Measurements from ENCODE around the gene IL1RAPL2.
"Not testable (repeated sequence)": the region's sequence is repeated elsewhere in the genome, so short reads cannot be mapped to it uniquely, and the experiment has no call there.

The IL1RAPL2 gene

GRCh38 chrX:105028962-105029361 is 463.0 kb downstream of the IL1RAPL2 start:
- not testable (repeated sequence) for H3K4me3 ChIP-seq (ENCODE audit: low read length); H3K9ac ChIP-seq (ENCODE audit: low read length); H3K36me3 ChIP-seq (ENCODE audit: control insufficient read depth, low read depth, low read length); H3K27ac ChIP-seq (ENCODE audit: low read length); H3K9me3 ChIP-seq (ENCODE audit: control insufficient read depth, low read depth, low read length); H3K27me3 ChIP-seq (ENCODE audit: control insufficient read depth, insufficient read depth, low read length); H3K4me1 ChIP-seq (ENCODE audit: control insufficient read depth, low read depth, low read length)

DNA sequence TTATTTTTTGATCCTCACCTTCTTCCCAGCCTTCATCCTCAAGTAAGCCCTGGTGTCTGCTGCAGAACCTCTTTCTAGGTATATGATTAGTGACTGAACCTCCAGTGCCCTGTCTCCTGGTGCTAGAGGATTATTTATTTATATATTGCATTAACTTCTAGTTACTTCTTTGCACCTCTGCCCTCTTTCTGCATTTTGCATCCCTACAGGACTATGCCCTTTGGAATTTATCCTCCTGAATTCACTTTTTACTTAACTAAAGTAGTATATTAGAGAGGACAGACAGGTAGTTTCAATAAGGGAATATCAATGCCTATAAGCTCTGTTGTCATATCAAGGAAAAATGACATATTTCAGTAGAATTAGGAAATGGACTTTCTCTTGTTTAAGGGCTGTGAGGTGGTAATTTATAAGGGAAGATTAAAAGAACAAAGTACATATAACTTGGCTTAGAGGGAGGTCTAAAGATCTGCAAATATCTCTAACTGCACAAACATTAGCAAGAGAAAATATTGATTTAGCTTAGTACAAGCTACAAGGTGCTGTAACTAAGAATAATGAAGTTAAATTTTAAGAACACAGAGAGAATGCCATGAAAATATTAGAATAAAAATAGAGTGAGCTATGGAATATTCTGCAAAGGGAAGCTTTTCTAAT is 472.8 kb downstream of the IL1RAPL2 start:
- H3K9me3 ChIP-seq (ENCODE audit: control insufficient read depth, low read depth, low read length): peaks cover 5% of the 10 kb centered on the region
- no peak overlapping the region for H3K4me3 ChIP-seq (ENCODE audit: low read length)
- H3K27me3 ChIP-seq (ENCODE audit: control insufficient read depth, insufficient read depth, low read length): no peaks in the 10 kb centered on the region
- no peak overlapping the region for H3K27ac ChIP-seq (ENCODE audit: low read length)
- H3K4me1 ChIP-seq (ENCODE audit: control insufficient read depth, low read depth, low read length): no peaks in the 10 kb centered on the region
- no peak overlapping the region for H3K9ac ChIP-seq (ENCODE audit: low read length)
- no peaks in the 10 kb centered on the region for H3K36me3 ChIP-seq (ENCODE audit: control insufficient read depth, low read depth, low read length)

DNA sequence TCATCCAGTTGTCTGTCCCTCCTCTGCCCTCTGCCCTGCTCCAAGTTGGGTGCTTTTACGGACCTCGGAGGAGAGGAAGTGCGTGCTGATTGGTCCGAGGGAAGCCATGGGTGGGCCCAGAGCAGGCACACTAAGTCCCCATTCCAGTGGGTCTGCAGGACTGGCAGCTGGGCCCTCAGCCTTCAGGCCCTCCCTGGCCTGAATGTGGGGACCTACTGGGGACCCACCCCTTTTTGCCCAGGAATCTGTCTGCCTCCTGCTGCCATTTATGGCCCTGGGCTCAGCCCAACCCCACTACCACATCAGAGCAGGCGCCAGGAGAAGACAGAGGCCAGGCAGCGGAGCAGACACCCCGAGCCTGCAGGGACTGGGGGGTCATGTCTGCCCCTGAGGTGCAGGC is 484.9 kb downstream of the IL1RAPL2 start:
- Histone ChIP-seq H3K36me3 (ENCODE audit: control insufficient read depth, low read depth, low read length) (no peaks in the 10 kb centered on the region), H3K27me3 (ENCODE audit: control insufficient read depth, insufficient read depth, low read length) (no peaks in the 10 kb centered on the region), H3K9me3 (ENCODE audit: control insufficient read depth, low read depth, low read length) (peaks cover 6% of the 10 kb centered on the region)

DNA sequence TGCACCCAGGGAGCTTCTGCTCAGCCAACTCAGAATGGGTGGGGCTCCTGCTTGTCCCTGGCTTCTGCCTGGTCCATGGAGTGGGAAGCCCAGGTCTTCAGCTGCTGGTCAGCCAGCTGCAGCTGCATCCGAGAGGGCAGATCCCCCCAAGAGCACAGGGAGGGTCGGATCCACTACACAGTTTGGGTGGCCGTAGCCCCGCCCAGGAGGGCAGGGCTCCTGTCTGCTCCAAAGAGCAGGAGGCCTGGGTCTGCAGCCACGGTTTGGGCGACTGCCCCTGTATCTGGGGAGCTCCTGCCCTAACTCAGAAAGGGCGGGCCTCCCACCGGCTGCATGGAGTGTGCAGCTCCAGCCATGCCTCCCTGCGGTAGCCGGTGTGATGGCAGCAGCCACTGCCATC is 485.4 kb downstream of the IL1RAPL2 start:
- H3K9ac ChIP-seq (ENCODE audit: low read length): no peak overlapping the region
- no peaks in the 10 kb centered on the region for H3K27me3 ChIP-seq (ENCODE audit: control insufficient read depth, insufficient read depth, low read length)
- no peak overlapping the region for H3K27ac ChIP-seq (ENCODE audit: low read length)
- peaks cover 6% of the 10 kb centered on the region for H3K9me3 ChIP-seq (ENCODE audit: control insufficient read depth, low read depth, low read length)
- H3K4me3 ChIP-seq (ENCODE audit: low read length): no peak overlapping the region
- peaks cover 9% of the 10 kb centered on the region for H3K4me1 ChIP-seq (ENCODE audit: control insufficient read depth, low read depth, low read length)
- H3K36me3 ChIP-seq (ENCODE audit: control insufficient read depth, low read depth, low read length): no peaks in the 10 kb centered on the region

More for the DNA sequence above, 484.9 kb downstream of the IL1RAPL2 start:
- H3K4me3 ChIP-seq (ENCODE audit: low read length): no peak overlapping the region
- peaks cover 9% of the 10 kb centered on the region for H3K4me1 ChIP-seq (ENCODE audit: control insufficient read depth, low read depth, low read length)
- H3K27ac ChIP-seq (ENCODE audit: low read length): no peak overlapping the region
- H3K9ac ChIP-seq (ENCODE audit: low read length): no peak overlapping the region

DNA sequence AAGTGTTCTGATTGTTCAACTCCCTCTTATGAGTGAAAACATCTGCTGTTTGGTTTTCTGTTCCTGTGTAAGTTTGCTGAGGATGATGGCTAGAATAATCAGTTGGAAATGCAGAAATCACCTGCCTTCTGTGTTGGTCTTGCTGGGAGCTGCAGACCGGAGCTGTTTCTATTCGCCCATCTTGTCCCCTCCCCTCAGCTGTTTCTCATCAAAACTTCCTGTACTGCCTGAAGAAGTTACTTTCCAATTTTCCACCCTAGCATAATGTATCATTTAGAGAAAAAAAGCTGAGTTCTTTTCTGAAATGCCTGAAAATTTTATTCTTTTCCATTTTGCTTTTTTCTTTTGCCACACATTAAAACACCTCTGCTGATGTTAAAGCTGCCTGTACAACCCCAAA is 486.9 kb downstream of the IL1RAPL2 start:
- Histone ChIP-seq H3K9ac (ENCODE audit: low read length) (no peak overlapping the region), H3K27ac (ENCODE audit: low read length) (no peak overlapping the region), H3K4me1 (ENCODE audit: control insufficient read depth, low read depth, low read length) (peaks cover 2% of the 10 kb centered on the region), H3K4me3 (ENCODE audit: low read length) (no peak overlapping the region), H3K36me3 (ENCODE audit: control insufficient read depth, low read depth, low read length) (no peaks in the 10 kb centered on the region), H3K27me3 (ENCODE audit: control insufficient read depth, insufficient read depth, low read length) (no peaks in the 10 kb centered on the region), H3K9me3 (ENCODE audit: control insufficient read depth, low read depth, low read length) (peaks cover 6% of the 10 kb centered on the region)

DNA sequence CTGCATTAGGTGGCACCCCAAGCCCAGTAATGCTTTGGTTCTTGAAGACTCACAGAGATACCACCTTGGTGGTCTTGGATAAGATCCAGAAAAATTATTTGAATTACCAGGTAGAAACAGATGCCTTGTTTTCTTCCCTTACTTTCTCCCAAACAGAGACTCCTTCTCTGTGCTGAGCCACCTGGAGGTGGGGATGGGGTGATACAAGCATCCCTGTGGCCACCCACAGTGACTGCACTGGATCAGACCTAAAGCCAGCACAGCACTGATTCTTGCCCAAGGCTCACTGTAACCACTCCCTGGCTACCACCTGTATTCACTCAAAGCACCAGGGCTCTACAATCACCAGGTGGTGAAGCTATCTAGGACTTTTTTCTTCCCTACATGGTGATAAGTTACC is 497.7 kb downstream of the IL1RAPL2 start:
- Histone ChIP-seq H3K4me3 (ENCODE audit: low read length) (no peak overlapping the region), H3K9ac (ENCODE audit: low read length) (no peak overlapping the region), H3K27ac (ENCODE audit: low read length) (no peak overlapping the region), H3K36me3 (ENCODE audit: control insufficient read depth, low read depth, low read length) (no peaks in the 10 kb centered on the region), H3K4me1 (ENCODE audit: control insufficient read depth, low read depth, low read length) (no peaks in the 10 kb centered on the region), H3K27me3 (ENCODE audit: control insufficient read depth, insufficient read depth, low read length) (no peaks in the 10 kb centered on the region), H3K9me3 (ENCODE audit: control insufficient read depth, low read depth, low read length) (no peaks in the 10 kb centered on the region)

- no peaks in the 10 kb centered on the region for H3K27me3 ChIP-seq (ENCODE audit: control insufficient read depth, insufficient read depth, low read length)
- H3K36me3 ChIP-seq (ENCODE audit: control insufficient read depth, low read depth, low read length): no peaks in the 10 kb centered on the region
- H3K4me3 ChIP-seq (ENCODE audit: low read length): no peak overlapping the region
- no peaks in the 10 kb centered on the region for H3K9me3 ChIP-seq (ENCODE audit: control insufficient read depth, low read depth, low read length)
- no peak overlapping the region for H3K27ac ChIP-seq (ENCODE audit: low read length)
- no peaks in the 10 kb centered on the region for H3K4me1 ChIP-seq (ENCODE audit: control insufficient read depth, low read depth, low read length)
- no peak overlapping the region for H3K9ac ChIP-seq (ENCODE audit: low read length)
These were observed 532.2 kb downstream of the IL1RAPL2 start for GRCh38 chrX:105098201-105098600.

DNA sequence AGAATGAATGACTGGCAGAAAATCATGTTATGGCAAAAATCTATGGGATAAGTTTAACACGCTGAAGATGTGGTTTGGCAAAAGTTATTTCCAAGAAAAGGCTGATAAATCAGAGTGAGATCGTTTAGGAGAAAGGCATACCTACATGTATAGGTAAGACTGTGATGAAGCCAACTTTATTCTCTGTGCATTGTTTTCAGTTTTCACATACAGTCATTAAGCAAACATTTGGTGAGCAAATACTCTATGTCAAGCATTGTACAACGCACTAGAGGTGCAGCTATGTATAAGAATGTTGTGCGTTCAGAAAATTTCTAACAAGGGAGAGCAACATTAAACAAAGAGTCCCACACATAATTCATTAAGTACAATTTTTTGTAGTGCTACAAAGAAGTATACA is 532.8 kb downstream of the IL1RAPL2 start:
- no peaks in the 10 kb centered on the region for H3K27me3 ChIP-seq (ENCODE audit: control insufficient read depth, insufficient read depth, low read length)
- H3K9me3 ChIP-seq (ENCODE audit: control insufficient read depth, low read depth, low read length): no peaks in the 10 kb centered on the region
- H3K4me3 ChIP-seq (ENCODE audit: low read length): no peak overlapping the region
- no peaks in the 10 kb centered on the region for H3K4me1 ChIP-seq (ENCODE audit: control insufficient read depth, low read depth, low read length)
- H3K9ac ChIP-seq (ENCODE audit: low read length): no peak overlapping the region
- no peak overlapping the region for H3K27ac ChIP-seq (ENCODE audit: low read length)
- no peaks in the 10 kb centered on the region for H3K36me3 ChIP-seq (ENCODE audit: control insufficient read depth, low read depth, low read length)

DNA sequence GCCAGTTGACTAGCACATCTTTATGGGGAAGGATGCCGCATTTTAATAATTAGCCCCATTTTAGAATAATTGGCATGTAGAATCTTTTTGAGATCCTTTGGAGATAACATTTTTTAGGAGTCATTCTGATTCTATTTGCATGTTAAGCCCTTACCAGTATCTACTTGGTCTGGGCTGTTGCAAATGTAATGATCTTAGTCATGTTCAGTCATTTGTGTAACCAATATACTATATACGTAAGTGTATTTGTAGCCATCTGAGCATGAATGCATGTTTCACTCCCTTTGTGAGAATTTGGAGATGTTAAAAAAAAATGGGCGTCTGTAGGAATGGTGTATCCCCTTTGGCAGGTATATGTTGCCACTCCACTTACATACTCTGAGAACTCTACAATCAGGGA is 535.4 kb downstream of the IL1RAPL2 start:
- Histone ChIP-seq H3K4me3 (ENCODE audit: low read length) (no peak overlapping the region), H3K9ac (ENCODE audit: low read length) (no peak overlapping the region)

DNA sequence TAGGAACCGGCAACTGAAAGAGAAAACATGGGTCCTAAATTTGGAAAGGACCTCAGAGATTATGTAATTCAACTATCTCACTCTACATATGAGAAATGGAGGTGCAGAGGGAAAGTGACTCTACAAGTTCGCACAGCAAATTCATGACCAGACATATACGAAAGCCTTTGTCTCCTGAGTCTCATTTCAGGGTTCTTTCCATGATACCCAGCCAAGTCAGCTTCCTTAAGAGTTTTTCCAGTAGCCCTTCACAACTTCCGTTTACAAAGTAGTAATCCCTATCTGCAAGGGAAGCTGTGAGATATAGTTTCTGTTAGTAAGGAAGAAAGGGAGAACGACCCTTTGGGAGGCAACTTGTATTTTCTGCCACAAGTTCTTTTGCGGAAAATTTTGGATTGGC is 543.9 kb downstream of the IL1RAPL2 start:
- H3K9ac ChIP-seq (ENCODE audit: low read length): no peak overlapping the region
- peaks cover 3% of the 10 kb centered on the region for H3K4me1 ChIP-seq (ENCODE audit: control insufficient read depth, low read depth, low read length)
- H3K4me3 ChIP-seq (ENCODE audit: low read length): no peak overlapping the region
- no peaks in the 10 kb centered on the region for H3K36me3 ChIP-seq (ENCODE audit: control insufficient read depth, low read depth, low read length)
- H3K27me3 ChIP-seq (ENCODE audit: control insufficient read depth, insufficient read depth, low read length): no peaks in the 10 kb centered on the region
- no peaks in the 10 kb centered on the region for H3K9me3 ChIP-seq (ENCODE audit: control insufficient read depth, low read depth, low read length)
- no peak overlapping the region for H3K27ac ChIP-seq (ENCODE audit: low read length)

More for the DNA sequence above, 535.4 kb downstream of the IL1RAPL2 start:
- H3K36me3 ChIP-seq (ENCODE audit: control insufficient read depth, low read depth, low read length): no peaks in the 10 kb centered on the region
- no peaks in the 10 kb centered on the region for H3K27me3 ChIP-seq (ENCODE audit: control insufficient read depth, insufficient read depth, low read length)
- no peak overlapping the region for H3K27ac ChIP-seq (ENCODE audit: low read length)
- H3K4me1 ChIP-seq (ENCODE audit: control insufficient read depth, low read depth, low read length): no peaks in the 10 kb centered on the region
- H3K9me3 ChIP-seq (ENCODE audit: control insufficient read depth, low read depth, low read length): no peaks in the 10 kb centered on the region

DNA sequence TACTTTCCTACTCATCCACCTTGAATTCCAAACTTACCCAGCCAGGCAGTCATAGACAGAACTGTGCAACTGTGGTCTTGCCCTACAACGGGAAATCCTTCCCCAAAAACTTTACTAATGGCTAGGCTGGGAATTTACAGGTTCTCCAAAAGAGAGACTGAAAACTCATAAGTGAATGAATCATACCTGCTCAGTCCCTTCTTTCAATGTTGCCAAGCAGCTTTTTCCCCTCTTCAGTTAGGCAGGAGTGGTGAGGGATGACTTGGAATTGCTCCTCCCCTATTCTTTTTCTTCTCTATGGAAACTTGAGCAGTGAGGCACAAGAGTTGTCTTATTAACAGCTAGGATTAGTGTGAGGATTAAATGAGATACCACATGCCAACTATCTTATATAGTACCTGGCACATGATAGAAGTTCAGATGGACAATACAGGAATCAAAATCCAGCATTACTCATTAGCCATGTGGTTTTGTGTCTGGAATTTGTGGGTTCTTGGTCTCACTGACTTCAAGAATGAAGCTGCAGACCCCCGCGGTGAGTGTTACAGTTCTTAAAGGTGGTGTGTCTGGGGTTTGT is 548.6 kb downstream of the IL1RAPL2 start:
- H3K4me1 ChIP-seq (ENCODE audit: control insufficient read depth, low read depth, low read length): peaks cover 3% of the 10 kb centered on the region
- H3K27me3 ChIP-seq (ENCODE audit: control insufficient read depth, insufficient read depth, low read length): no peaks in the 10 kb centered on the region
- no peaks in the 10 kb centered on the region for H3K36me3 ChIP-seq (ENCODE audit: control insufficient read depth, low read depth, low read length)
- H3K9ac ChIP-seq (ENCODE audit: low read length): no peak overlapping the region
- no peaks in the 10 kb centered on the region for H3K9me3 ChIP-seq (ENCODE audit: control insufficient read depth, low read depth, low read length)
- H3K27ac ChIP-seq (ENCODE audit: low read length): no peak overlapping the region
- no peak overlapping the region for H3K4me3 ChIP-seq (ENCODE audit: low read length)

GRCh38 chrX:105115596-105116320 is 549.8 kb downstream of the IL1RAPL2 start:
- H3K27ac ChIP-seq (ENCODE audit: low read length); H3K9ac ChIP-seq (ENCODE audit: low read length); H3K9me3 ChIP-seq (ENCODE audit: control insufficient read depth, low read depth, low read length); H3K4me3 ChIP-seq (ENCODE audit: low read length); H3K27me3 ChIP-seq (ENCODE audit: control insufficient read depth, insufficient read depth, low read length); H3K4me1 ChIP-seq (ENCODE audit: control insufficient read depth, low read depth, low read length); H3K36me3 ChIP-seq (ENCODE audit: control insufficient read depth, low read depth, low read length): not testable (repeated sequence)
